GM12891 (cell line): ENCODE results near the gene CSNK1E.

ENCODE experiments used
- POLR2A ChIP-seq: IDR thresholded peaks from 2 replicates; pipeline ENCODE4 v1.6.1; 2011; ENCODE audit warnings: low read depth, low read length, control low read depth
- POLR2AphosphoS5 ChIP-seq: IDR thresholded peaks from 2 replicates; pipeline ENCODE4 v1.6.1; 2011; ENCODE audit warnings: low read depth, low read length, control low read depth
- POU2F2 ChIP-seq: IDR thresholded peaks from 2 replicates; pipeline ENCODE4 v1.6.1; 2011; ENCODE audit warnings: low read depth, mild to moderate bottlenecking, control low read depth, low read length, moderate library complexity
- TAF1 ChIP-seq: IDR thresholded peaks from 2 replicates; pipeline ENCODE4 v1.6.1; 2011; ENCODE audit warnings: low read depth, low read length, control low read depth

DNA sequence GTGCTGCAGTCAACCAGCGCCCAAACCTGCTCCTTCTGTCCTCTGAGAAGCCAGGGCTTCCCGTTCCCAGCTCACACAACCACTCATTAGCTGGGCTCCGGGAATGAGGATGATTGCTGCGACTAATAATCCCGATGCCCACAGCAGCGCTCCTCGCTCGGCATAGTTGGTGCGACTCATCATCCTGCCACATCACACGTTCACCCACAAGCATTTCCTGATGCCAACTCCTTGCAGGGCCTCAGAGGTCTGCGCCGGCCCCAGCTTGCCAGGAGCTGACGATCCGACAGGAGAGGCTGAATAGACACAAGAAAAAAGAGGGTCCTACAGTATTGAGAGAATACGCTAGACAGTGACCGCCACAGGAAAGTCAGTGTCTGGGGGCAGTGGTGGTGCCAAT is 10.6 kb upstream of the CSNK1E start:
- TF ChIP-seq POLR2AphosphoS5: no peak
- no peak for TF ChIP-seq POLR2A
- no peak for TF ChIP-seq TAF1
- TF ChIP-seq POU2F2: no peak
